ENCODE measurements around the gene KRT79. TPM values are rescaled to one million over a fixed set of nuclear protein-coding genes. Genes with fewer than 3 reads are reported as not detected.

KRT79 gene
- total and polyA plus RNA-seq, 4 donors: not detected

DNA sequence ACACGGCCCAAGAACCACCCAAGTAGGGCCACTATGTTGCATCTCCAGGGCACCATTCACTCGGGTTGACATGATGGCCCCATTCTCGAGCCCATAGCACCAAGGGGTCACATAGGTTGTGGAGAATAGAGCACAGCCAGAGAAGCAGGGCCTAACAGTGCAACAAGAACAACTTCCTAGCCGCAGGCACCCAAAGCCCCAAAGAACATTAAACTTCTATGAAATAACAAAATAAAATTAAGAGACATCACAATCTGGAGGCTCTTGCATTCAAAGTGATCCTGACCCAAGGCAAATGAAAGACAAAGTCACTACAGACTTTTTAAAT lies 22.1 kb downstream of the KRT79 start:
- no peak for TF ChIP-seq EGR1 (IDR thresholded peaks at IDR 0.05; ENCODE audit: low read depth in 2 of 2)
- no peak for TF ChIP-seq RXRA (IDR thresholded peaks at IDR 0.05)
- TF ChIP-seq FOXA1 (IDR thresholded peaks at IDR 0.05): no peak
- no peak for TF ChIP-seq TAF1 (conservative IDR thresholded peaks at IDR 0.05)
- TF ChIP-seq HNF4G (IDR thresholded peaks at IDR 0.05): no peak
- TF ChIP-seq RAD21 (IDR thresholded peaks at IDR 0.05): no peak
- TF ChIP-seq YY1 (IDR thresholded peaks at IDR 0.05): no peak
- H3K27ac ChIP-seq (ENCODE audit: low read depth in 1 of 2, low read length in 2 of 2): no peak overlapping the region
- H3K9me3 ChIP-seq (ENCODE audit: control insufficient read depth in 4 of 4, low read length in 3 of 4): no peaks in the 10 kb centered on the region
- no peaks in the 10 kb centered on the region for H3K36me3 ChIP-seq (ENCODE audit: control insufficient read depth in 4 of 4, insufficient read depth in 3 of 4, low read depth in 1 of 4, low read length in 3 of 4)
- 73% methylated on average over 4 of the region's 4 CpGs for WGBS
- H3K4me3 ChIP-seq (ENCODE audit: low read depth in 1 of 3, low read length in 3 of 3): no peak overlapping the region
- no peaks in the 10 kb centered on the region for H3K4me1 ChIP-seq (ENCODE audit: control insufficient read depth in 4 of 4, insufficient read depth in 4 of 4, low read length in 3 of 4)
- DNase-seq (ENCODE audit: low spot score): no peak
- H3K27me3 ChIP-seq (ENCODE audit: control insufficient read depth in 4 of 4, insufficient read depth in 4 of 4, low read length in 3 of 4): peaks cover 0 to 6% (median under 1%) of the 10 kb centered on the region in 4 donors
- no peak overlapping the region for H3K9ac ChIP-seq (ENCODE audit: low read depth in 1 of 2, low read length in 2 of 2)

- Histone ChIP-seq H3K9ac (ENCODE audit: low read depth in 1 of 2, low read length in 2 of 2) (no peak overlapping the region), H3K36me3 (ENCODE audit: control insufficient read depth in 4 of 4, insufficient read depth in 3 of 4, low read depth in 1 of 4, low read length in 3 of 4) (no peaks in the 10 kb centered on the region), H3K9me3 (ENCODE audit: control insufficient read depth in 4 of 4, low read length in 3 of 4) (no peaks in the 10 kb centered on the region), H3K27me3 (ENCODE audit: control insufficient read depth in 4 of 4, insufficient read depth in 4 of 4, low read length in 3 of 4) (peaks cover 0 to 6% (median under 1%) of the 10 kb centered on the region in 4 donors), H3K4me3 (ENCODE audit: low read depth in 1 of 3, low read length in 3 of 3) (no peak overlapping the region), H3K27ac (ENCODE audit: low read depth in 1 of 2, low read length in 2 of 2) (no peak overlapping the region), H3K4me1 (ENCODE audit: control insufficient read depth in 4 of 4, insufficient read depth in 4 of 4, low read length in 3 of 4) (no peaks in the 10 kb centered on the region)
- DNase-seq (ENCODE audit: low spot score): no peak
- no peak for TF ChIP-seq FOXA2 (IDR thresholded peaks at IDR 0.05)
- no peak for TF ChIP-seq HNF4A (conservative IDR thresholded peaks at IDR 0.05)
- TF ChIP-seq MAX (IDR thresholded peaks at IDR 0.05): no peak
- TF ChIP-seq SP1 (IDR thresholded peaks at IDR 0.05): no peak
- TF ChIP-seq, protein P1, sequence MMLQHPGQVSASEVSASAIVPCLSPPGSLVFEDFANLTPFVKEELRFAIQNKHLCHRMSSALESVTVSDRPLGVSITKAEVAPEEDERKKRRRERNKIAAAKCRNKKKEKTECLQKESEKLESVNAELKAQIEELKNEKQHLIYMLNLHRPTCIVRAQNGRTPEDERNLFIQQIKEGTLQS (IDR thresholded peaks at IDR 0.05): no peak
- no peak for TF ChIP-seq EGR1 (IDR thresholded peaks at IDR 0.05; ENCODE audit: low read depth in 2 of 2)
- no peak for TF ChIP-seq RAD21 (IDR thresholded peaks at IDR 0.05)
- no peak for TF ChIP-seq GABPA (IDR thresholded peaks at IDR 0.05 in 1 of 2, conservative IDR thresholded peaks at IDR 0.05 in 1 of 2)
- no peak for TF ChIP-seq JUND (IDR thresholded peaks at IDR 0.05)
- no peak for TF ChIP-seq FOXA1 (IDR thresholded peaks at IDR 0.05)
- no peak for TF ChIP-seq CTCF (IDR thresholded peaks at IDR 0.05; ENCODE audit: low read depth, low read length, missing input control)
- TF ChIP-seq, protein P2, sequence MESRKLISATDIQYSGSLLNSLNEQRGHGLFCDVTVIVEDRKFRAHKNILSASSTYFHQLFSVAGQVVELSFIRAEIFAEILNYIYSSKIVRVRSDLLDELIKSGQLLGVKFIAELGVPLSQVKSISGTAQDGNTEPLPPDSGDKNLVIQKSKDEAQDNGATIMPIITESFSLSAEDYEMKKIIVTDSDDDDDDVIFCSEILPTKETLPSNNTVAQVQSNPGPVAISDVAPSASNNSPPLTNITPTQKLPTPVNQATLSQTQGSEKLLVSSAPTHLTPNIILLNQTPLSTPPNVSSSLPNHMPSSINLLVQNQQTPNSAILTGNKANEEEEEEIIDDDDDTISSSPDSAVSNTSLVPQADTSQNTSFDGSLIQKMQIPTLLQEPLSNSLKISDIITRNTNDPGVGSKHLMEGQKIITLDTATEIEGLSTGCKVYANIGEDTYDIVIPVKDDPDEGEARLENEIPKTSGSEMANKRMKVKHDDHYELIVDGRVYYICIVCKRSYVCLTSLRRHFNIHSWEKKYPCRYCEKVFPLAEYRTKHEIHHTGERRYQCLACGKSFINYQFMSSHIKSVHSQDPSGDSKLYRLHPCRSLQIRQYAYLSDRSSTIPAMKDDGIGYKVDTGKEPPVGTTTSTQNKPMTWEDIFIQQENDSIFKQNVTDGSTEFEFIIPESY (IDR thresholded peaks at IDR 0.05): no peak
- no peak for TF ChIP-seq TAF1 (conservative IDR thresholded peaks at IDR 0.05)
- TF ChIP-seq, protein P3, sequence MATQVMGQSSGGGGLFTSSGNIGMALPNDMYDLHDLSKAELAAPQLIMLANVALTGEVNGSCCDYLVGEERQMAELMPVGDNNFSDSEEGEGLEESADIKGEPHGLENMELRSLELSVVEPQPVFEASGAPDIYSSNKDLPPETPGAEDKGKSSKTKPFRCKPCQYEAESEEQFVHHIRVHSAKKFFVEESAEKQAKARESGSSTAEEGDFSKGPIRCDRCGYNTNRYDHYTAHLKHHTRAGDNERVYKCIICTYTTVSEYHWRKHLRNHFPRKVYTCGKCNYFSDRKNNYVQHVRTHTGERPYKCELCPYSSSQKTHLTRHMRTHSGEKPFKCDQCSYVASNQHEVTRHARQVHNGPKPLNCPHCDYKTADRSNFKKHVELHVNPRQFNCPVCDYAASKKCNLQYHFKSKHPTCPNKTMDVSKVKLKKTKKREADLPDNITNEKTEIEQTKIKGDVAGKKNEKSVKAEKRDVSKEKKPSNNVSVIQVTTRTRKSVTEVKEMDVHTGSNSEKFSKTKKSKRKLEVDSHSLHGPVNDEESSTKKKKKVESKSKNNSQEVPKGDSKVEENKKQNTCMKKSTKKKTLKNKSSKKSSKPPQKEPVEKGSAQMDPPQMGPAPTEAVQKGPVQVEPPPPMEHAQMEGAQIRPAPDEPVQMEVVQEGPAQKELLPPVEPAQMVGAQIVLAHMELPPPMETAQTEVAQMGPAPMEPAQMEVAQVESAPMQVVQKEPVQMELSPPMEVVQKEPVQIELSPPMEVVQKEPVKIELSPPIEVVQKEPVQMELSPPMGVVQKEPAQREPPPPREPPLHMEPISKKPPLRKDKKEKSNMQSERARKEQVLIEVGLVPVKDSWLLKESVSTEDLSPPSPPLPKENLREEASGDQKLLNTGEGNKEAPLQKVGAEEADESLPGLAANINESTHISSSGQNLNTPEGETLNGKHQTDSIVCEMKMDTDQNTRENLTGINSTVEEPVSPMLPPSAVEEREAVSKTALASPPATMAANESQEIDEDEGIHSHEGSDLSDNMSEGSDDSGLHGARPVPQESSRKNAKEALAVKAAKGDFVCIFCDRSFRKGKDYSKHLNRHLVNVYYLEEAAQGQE (IDR thresholded peaks at IDR 0.05): no peak
- no peak for TF ChIP-seq HNF4G (IDR thresholded peaks at IDR 0.05)
- no peak for TF ChIP-seq NR2F2 (IDR thresholded peaks at IDR 0.05)
- TF ChIP-seq YY1 (IDR thresholded peaks at IDR 0.05): no peak
- TF ChIP-seq RXRA (IDR thresholded peaks at IDR 0.05): no peak
- 83% methylated on average over 9 of the region's 9 CpGs for WGBS
These were observed 22.7 kb downstream of the KRT79 start for GRCh38 chr12:52811191-52812072.
